Prostate gland (tissue), 2 donors: ENCODE results near the gene SIVA1.

Experiments
- POLR2A ChIP-seq: fragments of 450-650 bp; IDR thresholded peaks from one replicate; pipeline ENCODE4 v1.6.1; 2016; ENCODE audit warnings: antibody characterized with exemption, mild to moderate bottlenecking
- POLR2AphosphoS5 ChIP-seq: sonication (generic); formaldehyde crosslinking; IDR thresholded peaks from one replicate; pipeline ENCODE4 v1.6.1; 2017; ENCODE audit warnings: antibody characterized with exemption
- TF ChIP-seq, protein P1 (sequence below), 4 experiments: fragments of 200-600 bp in 2 of 4; fragments of 450-650 bp in 2 of 4; sonication (generic) in 2 of 4; IDR thresholded peaks; 1 replicate in 3 of 4; 2 replicates in 1 of 4; pipeline ENCODE4 v1.5.1; 2016 to 2019; ENCODE audit warnings: antibody characterized with exemption in 4 of 4, mild to moderate bottlenecking in 2 of 4, moderate library complexity in 2 of 4

DNA sequence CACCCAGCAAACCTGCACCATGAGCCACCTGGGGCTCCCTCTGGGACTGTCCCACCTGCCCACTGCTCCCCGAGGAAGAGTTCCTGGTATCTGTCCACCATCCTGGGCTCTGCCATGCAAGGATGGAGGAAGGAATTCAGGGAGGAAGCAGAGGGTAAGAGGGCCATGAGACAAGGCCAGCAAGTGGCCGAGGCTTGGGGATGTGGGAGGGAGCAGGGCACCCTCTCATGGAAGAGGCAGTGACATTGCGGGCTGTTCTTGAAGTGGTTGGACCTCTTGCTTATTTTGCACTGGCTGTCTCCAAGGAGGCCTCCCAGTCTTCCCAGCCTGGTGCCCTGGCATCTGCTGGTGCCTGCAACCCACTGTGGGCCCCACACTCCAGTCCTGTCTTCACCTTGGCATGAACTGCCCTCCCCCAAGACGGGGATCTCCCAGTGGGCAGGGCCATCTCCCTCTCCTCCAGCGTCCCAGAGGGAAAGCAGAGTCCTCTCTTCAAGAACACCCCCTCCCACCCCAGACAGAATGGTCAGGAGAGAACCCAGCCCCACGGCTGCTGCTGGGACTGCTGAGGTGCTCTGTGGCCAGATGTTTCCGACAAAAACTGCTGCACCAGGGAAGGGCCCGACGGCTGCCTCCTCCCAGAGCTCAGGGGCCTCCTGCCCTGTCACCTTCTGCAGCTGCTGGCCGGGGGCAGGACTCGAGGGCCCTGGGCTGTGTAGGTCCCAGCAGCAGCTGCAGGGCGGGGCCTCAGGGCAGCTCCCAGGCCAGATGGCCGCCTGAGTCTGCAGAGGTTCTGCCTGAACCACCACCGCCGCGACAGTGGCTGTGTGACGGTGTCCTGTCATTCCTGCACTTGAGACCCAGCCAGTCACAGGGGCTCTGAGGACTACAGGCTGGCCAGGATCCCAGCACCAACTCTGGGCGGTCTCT, 44.4 kb downstream of the SIVA1 start:
- TF ChIP-seq POLR2A (no peak), POLR2AphosphoS5 (no peak)
- TF ChIP-seq, protein P1, sequence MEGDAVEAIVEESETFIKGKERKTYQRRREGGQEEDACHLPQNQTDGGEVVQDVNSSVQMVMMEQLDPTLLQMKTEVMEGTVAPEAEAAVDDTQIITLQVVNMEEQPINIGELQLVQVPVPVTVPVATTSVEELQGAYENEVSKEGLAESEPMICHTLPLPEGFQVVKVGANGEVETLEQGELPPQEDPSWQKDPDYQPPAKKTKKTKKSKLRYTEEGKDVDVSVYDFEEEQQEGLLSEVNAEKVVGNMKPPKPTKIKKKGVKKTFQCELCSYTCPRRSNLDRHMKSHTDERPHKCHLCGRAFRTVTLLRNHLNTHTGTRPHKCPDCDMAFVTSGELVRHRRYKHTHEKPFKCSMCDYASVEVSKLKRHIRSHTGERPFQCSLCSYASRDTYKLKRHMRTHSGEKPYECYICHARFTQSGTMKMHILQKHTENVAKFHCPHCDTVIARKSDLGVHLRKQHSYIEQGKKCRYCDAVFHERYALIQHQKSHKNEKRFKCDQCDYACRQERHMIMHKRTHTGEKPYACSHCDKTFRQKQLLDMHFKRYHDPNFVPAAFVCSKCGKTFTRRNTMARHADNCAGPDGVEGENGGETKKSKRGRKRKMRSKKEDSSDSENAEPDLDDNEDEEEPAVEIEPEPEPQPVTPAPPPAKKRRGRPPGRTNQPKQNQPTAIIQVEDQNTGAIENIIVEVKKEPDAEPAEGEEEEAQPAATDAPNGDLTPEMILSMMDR (IDR thresholded peaks at IDR 0.05): no peak
